GM19328 (cell line): ENCODE results near the gene TP53RK.

ENCODE experiments used
- ATAC-seq: cut with Tn5 transposase; IDR thresholded peaks from one replicate; pipeline ENCODE4 v1.9.1; 2021; ENCODE audit warnings: mild to moderate bottlenecking, moderate library complexity; ENCODE audit not compliant: unreplicated experiment

The TP53RK gene

DNA sequence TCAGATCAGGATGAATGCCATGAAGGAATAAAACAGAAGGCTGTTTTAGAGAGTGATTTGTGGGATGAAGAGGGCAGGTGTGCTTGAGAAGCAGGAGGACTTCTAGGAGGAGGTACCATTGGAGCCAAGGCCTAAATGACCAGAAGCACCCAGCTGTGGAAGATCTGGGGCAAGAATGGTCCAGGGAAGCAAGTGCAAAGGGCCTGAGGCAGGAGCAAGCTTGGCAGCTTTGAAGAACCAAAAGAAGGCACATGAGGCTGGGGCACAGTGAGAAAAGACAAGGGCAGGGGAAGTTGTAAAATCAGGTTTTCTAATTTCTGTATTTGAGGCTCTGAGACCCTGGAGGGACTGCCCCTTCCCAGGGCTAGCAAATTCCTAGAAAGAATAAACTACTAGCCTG lies 47.8 kb downstream of the TP53RK start:
- no peak for ATAC-seq

DNA sequence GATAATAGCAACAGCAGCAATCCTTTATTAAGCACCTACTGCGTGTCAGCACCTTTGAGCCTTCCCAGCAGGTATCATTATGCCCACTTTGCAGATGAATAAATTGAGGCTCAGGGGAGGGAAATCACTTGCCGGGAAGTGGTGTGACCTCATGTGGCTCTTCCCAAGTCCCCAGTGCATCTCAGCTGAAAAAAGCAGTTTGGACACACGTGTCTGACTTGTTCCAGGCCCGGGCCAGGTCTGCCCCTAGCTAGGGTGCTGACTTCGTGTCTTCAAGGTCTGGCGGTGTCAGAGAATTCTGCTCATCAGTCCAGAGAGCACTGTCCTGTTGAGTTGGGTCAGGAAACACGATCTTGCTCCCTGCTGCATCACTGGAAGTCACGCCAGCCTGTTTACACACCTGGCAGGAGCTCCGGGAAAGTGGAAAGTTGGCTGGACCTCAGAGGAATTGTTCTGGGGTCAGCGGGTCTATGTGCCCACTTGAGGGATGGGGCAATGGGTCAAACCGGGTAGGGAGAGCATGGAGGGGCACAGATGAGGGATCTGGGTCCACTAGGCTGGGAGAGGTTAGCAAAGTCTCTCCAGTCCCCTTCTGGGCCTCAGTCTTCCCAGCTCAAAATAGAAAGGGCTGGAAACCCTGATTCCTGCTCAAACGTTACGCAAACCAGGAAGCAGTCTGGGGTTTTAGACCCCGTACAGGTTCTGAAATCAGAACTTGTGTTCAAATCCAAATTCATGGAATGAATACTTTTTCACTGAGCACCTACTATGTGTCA lies 48.5 kb downstream of the TP53RK start:
- ATAC-seq = no peak

DNA sequence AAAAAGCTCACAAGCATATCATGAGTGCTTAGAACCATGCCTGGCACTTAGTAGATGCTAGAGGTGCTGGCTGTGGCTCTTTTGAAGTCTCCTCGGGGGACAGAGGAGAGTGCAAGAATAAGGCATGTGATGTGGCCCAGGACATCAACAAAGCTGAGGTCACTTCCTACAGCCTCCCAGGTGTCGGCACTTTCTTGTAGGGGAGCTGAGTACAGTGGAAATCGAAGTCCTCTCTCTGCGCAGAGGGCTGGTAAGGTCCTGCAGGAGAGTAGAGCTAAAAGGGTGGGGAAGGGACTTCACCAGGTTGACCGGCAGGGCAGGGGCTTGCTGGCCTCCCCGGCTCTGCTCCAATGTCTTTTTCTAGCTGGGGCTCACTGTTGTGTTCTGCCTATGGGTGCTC lies 49.2 kb downstream of the TP53RK start:
- ATAC-seq = no peak

GRCh38 chr20:46639587-46639986 lies 49.7 kb downstream of the TP53RK start:
- no peak for ATAC-seq

GRCh38 chr20:46638898-46639274 lies 50.4 kb downstream of the TP53RK start:
- ATAC-seq = no peak

- no peak for ATAC-seq
Observed at GRCh38 chr20:46638134-46638897, 50.9 kb downstream of the TP53RK start.

DNA sequence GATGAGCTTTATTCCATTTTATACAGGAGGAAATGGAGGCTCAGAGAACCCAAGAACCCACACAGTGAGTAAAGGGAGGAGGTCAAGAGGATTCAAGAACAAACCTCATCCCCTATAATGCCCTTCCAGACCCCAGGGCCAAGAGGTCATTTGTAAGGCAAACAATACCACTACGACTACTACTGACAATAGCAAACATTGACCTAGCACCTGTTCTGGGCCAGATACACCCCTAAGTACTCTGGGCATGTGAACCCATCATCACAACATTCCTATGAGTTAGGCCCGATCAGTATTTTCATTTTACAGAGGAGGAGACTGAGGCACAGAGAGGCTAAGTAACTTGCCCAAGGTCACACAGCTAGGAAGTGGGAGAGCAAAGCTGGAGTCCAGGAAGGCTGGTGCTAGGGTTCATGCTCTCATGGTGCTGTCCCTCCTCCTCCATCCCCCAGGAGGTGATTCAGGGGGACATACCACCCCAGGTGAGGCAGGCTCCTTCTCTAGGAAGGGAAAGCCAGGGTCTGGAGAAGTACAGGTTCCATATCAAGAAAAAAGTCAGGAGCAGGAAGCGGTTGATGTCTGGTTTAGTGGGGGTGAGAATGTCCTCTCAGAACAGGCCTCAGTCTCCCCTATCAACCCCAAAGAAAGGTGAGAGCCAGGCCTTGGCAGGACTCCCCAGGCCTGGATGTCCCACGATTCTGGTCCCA lies 51.7 kb downstream of the TP53RK start:
- ATAC-seq = no peak

DNA sequence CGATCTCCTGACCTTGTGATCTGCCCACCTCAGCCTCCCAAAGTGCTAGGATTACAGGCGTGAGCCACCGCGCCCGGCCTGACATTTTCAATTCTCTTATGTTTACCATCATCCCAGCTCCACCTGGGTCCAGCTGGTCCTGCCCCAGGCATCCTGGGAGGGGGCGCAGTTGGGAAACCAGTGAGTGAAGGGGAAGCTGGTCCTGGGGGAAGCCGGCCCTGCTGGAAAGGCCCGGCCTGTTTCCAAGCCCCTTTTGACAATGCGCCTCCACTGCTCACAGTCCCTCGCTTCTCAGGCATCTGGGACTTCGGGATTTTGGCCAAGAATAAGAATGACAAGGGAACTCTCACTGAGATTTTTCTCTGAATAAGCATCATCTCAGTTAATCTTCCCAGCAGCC lies 52.2 kb downstream of the TP53RK start:
- ATAC-seq = no peak

GRCh38 chr20:46636514-46636913 lies 52.7 kb downstream of the TP53RK start:
- ATAC-seq = no peak

- no peak for ATAC-seq
Observed at GRCh38 chr20:46635514-46636136, 53.6 kb downstream of the TP53RK start.

GRCh38 chr20:46634528-46634927 lies 54.7 kb downstream of the TP53RK start:
- no peak for ATAC-seq
